HEK293 (cell line): ENCODE measurements around the gene ARHGEF40.

Experiments
- KLF1 ChIP-seq: fragments of 450-650 bp; formaldehyde crosslinking; IDR thresholded peaks from 2 replicates; pipeline ENCODE4 v1.5.1; 2016; ENCODE audit warnings: missing biosample characterization, missing genetic modification characterization
- PRDM1 ChIP-seq: fragments of 450-650 bp; formaldehyde crosslinking; IDR thresholded peaks from 2 replicates; pipeline ENCODE4; 2016; ENCODE audit warnings: missing biosample characterization, missing genetic modification characterization
- SETDB1 ChIP-seq: IDR thresholded peaks from one replicate; pipeline ENCODE4 v1.6.1; 2017; ENCODE audit warnings: mild to moderate bottlenecking, low read length, moderate library complexity, mixed read lengths; ENCODE audit not compliant: insufficient read length
- ZBTB10 ChIP-seq: fragments of 450-650 bp; formaldehyde crosslinking; IDR thresholded peaks from 2 replicates; pipeline ENCODE4 v1.5.1; 2016; ENCODE audit warnings: missing biosample characterization, missing genetic modification characterization
- ZBTB11 ChIP-seq: fragments of 450-650 bp; formaldehyde crosslinking; conservative IDR thresholded peaks from 2 replicates; pipeline ENCODE4 v1.5.1; 2016; ENCODE audit warnings: low read depth, missing biosample characterization, missing genetic modification characterization
- ZBTB21 ChIP-seq: fragments of 450-650 bp; formaldehyde crosslinking; IDR thresholded peaks from 2 replicates; pipeline ENCODE4 v1.5.1; 2017; ENCODE audit warnings: missing biosample characterization, missing genetic modification characterization
- ZNF274 ChIP-seq, 2 experiments: fragments of 200-500 bp in 1 of 2; fragments of 450-650 bp in 1 of 2; sonication (Bioruptor generic) in 1 of 2; formaldehyde crosslinking in 1 of 2; IDR thresholded peaks; 2 replicates each; pipeline versions ENCODE4 v1.5.1 to v1.6.1; 2014 to 2016; ENCODE audit warnings: borderline replicate concordance in 1 of 2, inconsistent platforms in 1 of 2, low read length in 1 of 2, missing biosample characterization in 1 of 2, missing genetic modification characterization in 1 of 2
- ZNF707 ChIP-seq: fragments of 450-650 bp; formaldehyde crosslinking; IDR thresholded peaks from 2 replicates; pipeline ENCODE4 v1.5.1; 2016; ENCODE audit warnings: missing biosample characterization, missing genetic modification characterization
- ZNF792 ChIP-seq: fragments of 450-650 bp; formaldehyde crosslinking; IDR thresholded peaks from 2 replicates; pipeline ENCODE4 v1.5.1; 2016; ENCODE audit warnings: missing biosample characterization, missing genetic modification characterization
- TF ChIP-seq, protein P1 (sequence below): fragments of 450-650 bp; formaldehyde crosslinking; IDR thresholded peaks from 2 replicates; pipeline ENCODE4 v1.5.1; 2016; ENCODE audit warnings: missing biosample characterization, missing genetic modification characterization
- TF ChIP-seq, protein P2 (sequence below): fragments of 450-650 bp; formaldehyde crosslinking; optimal IDR thresholded peaks from 2 replicates; pipeline ENCODE3; 2016; ENCODE audit warnings: missing biosample characterization, mild to moderate bottlenecking, missing genetic modification characterization
- TF ChIP-seq, protein P3 (sequence below): IDR thresholded peaks from 2 replicates; pipeline ENCODE4 v1.6.1; 2011; ENCODE audit warnings: mild to moderate bottlenecking, low read depth, low read length, borderline replicate concordance

DNA sequence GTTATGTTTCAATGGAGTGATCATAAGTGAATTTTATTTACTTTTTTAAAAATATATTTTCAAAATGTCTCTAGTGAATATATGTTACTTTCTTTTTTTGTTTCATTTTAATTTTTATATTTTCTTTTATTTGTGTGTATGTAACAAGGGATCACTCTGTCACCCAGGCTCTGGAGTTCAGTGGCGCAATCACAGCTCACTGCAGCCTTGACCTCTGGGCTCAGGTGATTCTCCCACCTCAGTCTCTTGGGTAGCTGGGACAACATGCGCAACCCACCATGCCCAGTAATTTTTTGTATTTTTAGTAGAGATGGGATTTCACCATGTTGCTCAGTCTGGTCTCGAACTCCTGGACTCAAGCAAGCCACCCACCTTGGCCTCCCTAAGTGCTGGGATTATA, 48.8 kb downstream of the ARHGEF40 start:
- TF ChIP-seq PRDM1 (tag by site-specific recombination) (no peak), ZBTB11 (tag by site-specific recombination) (no peak), KLF1 (no peak), ZBTB21 (tag by site-specific recombination) (no peak), ZBTB10 (tag by site-specific recombination) (no peak), ZNF274 (IDR thresholded peaks at IDR 0.05; ENCODE audit: low read length) (no peak), ZNF274 (tag by site-specific recombination; IDR thresholded peaks at IDR 0.05; ENCODE audit: borderline replicate concordance) (no peak), SETDB1 (no peak), ZNF792 (no peak), ZNF707 (no peak)
- TF ChIP-seq, protein P1, sequence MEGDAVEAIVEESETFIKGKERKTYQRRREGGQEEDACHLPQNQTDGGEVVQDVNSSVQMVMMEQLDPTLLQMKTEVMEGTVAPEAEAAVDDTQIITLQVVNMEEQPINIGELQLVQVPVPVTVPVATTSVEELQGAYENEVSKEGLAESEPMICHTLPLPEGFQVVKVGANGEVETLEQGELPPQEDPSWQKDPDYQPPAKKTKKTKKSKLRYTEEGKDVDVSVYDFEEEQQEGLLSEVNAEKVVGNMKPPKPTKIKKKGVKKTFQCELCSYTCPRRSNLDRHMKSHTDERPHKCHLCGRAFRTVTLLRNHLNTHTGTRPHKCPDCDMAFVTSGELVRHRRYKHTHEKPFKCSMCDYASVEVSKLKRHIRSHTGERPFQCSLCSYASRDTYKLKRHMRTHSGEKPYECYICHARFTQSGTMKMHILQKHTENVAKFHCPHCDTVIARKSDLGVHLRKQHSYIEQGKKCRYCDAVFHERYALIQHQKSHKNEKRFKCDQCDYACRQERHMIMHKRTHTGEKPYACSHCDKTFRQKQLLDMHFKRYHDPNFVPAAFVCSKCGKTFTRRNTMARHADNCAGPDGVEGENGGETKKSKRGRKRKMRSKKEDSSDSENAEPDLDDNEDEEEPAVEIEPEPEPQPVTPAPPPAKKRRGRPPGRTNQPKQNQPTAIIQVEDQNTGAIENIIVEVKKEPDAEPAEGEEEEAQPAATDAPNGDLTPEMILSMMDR (tag by site-specific recombination) = no peak
- TF ChIP-seq, protein P2, sequence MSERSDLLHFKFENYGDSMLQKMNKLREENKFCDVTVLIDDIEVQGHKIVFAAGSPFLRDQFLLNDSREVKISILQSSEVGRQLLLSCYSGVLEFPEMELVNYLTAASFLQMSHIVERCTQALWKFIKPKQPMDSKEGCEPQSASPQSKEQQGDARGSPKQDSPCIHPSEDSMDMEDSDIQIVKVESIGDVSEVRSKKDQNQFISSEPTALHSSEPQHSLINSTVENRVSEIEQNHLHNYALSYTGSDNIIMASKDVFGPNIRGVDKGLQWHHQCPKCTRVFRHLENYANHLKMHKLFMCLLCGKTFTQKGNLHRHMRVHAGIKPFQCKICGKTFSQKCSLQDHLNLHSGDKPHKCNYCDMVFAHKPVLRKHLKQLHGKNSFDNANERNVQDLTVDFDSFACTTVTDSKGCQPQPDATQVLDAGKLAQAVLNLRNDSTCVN = no peak
- TF ChIP-seq, protein P3, sequence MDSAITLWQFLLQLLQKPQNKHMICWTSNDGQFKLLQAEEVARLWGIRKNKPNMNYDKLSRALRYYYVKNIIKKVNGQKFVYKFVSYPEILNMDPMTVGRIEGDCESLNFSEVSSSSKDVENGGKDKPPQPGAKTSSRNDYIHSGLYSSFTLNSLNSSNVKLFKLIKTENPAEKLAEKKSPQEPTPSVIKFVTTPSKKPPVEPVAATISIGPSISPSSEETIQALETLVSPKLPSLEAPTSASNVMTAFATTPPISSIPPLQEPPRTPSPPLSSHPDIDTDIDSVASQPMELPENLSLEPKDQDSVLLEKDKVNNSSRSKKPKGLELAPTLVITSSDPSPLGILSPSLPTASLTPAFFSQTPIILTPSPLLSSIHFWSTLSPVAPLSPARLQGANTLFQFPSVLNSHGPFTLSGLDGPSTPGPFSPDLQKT = no peak
